K562 (cell line): ENCODE results near the gene BTBD18. TPM values are rescaled to one million over a fixed set of nuclear protein-coding genes. Genes with fewer than 3 reads are reported as not detected.

Source experiments
- CEBPG ChIP-seq, 3 experiments: fragments of 200-800 bp in 1 of 3; sonication (Bioruptor generic) in 1 of 3; sonication (generic) in 1 of 3; formaldehyde crosslinking in 1 of 3; IDR thresholded peaks in 2 of 3; conservative IDR thresholded peaks in 1 of 3; 2 replicates each; pipeline versions ENCODE4 v1.6.1 to v1.8.0; 2016 to 2022; ENCODE audit warnings: missing compliant biosample characterization in 2 of 3, missing genetic modification characterization in 2 of 3, mild to moderate bottlenecking in 1 of 3, missing genetic modification reagents in 1 of 3
- GATAD2A ChIP-seq: fragments of 450-650 bp; IDR thresholded peaks from 2 replicates; pipeline ENCODE4 v1.6.1; 2017
- HDAC1 ChIP-seq, 2 experiments: fragments of 450-650 bp; IDR thresholded peaks; 2 replicates each; pipeline ENCODE4 v1.6.1; 2016 to 2017; ENCODE audit warnings: inconsistent platforms in 1 of 2, mild to moderate bottlenecking in 1 of 2, moderate library complexity in 1 of 2
- MNT ChIP-seq, 2 experiments: fragments of 450-650 bp; conservative IDR thresholded peaks; 2 replicates each; pipeline ENCODE4 v1.6.1; 2017; ENCODE audit warnings: mild to moderate bottlenecking in 2 of 2, moderate library complexity in 2 of 2
- NR2C2 ChIP-seq, 2 experiments: fragments of 200-800 bp in 1 of 2; sonication (Bioruptor generic) in 1 of 2; sonication (generic) in 1 of 2; formaldehyde crosslinking in 1 of 2; IDR thresholded peaks; 2 replicates each; pipeline versions ENCODE4 v1.6.1 to v1.8.0; 2016 to 2022; ENCODE audit warnings: mild to moderate bottlenecking in 1 of 2, missing compliant biosample characterization in 1 of 2, missing genetic modification characterization in 1 of 2, missing genetic modification reagents in 1 of 2
- PBX2 ChIP-seq, 2 experiments: IDR thresholded peaks in 1 of 2; conservative IDR thresholded peaks in 1 of 2; 2 replicates each; pipeline ENCODE4 v1.6.1; 2016; ENCODE audit warnings: low read depth in 2 of 2, mild to moderate bottlenecking in 1 of 2, missing compliant biosample characterization in 1 of 2, missing genetic modification characterization in 1 of 2, moderate library complexity in 1 of 2
- PML ChIP-seq: IDR thresholded peaks from 2 replicates; pipeline ENCODE4 v1.6.1; 2012; ENCODE audit warnings: low read length, inconsistent platforms
- POLR2G ChIP-seq: fragments of 200-400 bp; formaldehyde crosslinking; IDR thresholded peaks from 2 replicates; pipeline ENCODE4 v1.6.1; 2017; ENCODE audit warnings: low read depth, mild to moderate bottlenecking, antibody characterized with exemption, low read length, moderate library complexity
- RBM17 ChIP-seq: fragments of 200-400 bp; formaldehyde crosslinking; IDR thresholded peaks from 2 replicates; pipeline ENCODE4 v1.6.1; 2017; ENCODE audit warnings: low read depth, mild to moderate bottlenecking, low read length, borderline replicate concordance
- RBM22 ChIP-seq: fragments of 200-400 bp; formaldehyde crosslinking; IDR thresholded peaks from 2 replicates; pipeline ENCODE4 v1.6.1; 2018; ENCODE audit warnings: low read length, low read depth; ENCODE audit not compliant: poor library complexity, severe bottlenecking
- ZNF224 ChIP-seq: sonication (generic); formaldehyde crosslinking; IDR thresholded peaks from 2 replicates; pipeline ENCODE4 v1.8.0; 2022; ENCODE audit warnings: mild to moderate bottlenecking, missing genetic modification reagents
- polyA plus RNA-seq, 8 experiments: library from polyadenylated mRNA; depleted of rRNA in 4 of 8; stranded (reverse) in 5 of 8; unstranded in 3 of 8; fragments of >200 nt; fragmentation: Nextera tagmentation in 2 of 8; fragmentation: Illumina TruSeq in 1 of 8; extraction: Ambion mirVana in 2 of 8; extraction: Trizol in 1 of 8; gene quantifications; 2 replicates each; pipeline versions ENCODE4 v1.2.1 to v1.2.3, GENCODE V29; 2011 to 2014; ENCODE audit warnings: inconsistent platforms in 1 of 8, missing spikeins in 1 of 8
- total RNA-seq, 7 experiments: library from RNA; depleted of rRNA in 6 of 7; stranded (reverse); fragments of >200 nt in 6 of 7; fragmentation: Illumina TruSeq in 2 of 7; extraction: Trizol in 2 of 7; gene quantifications; 2 replicates each; pipeline versions ENCODE4 v1.2.1 to v1.2.3, GENCODE V29; 2011 to 2021; ENCODE audit warnings: low replicate concordance in 1 of 7
- TF ChIP-seq, protein P1 (sequence below): fragments of 450-650 bp; IDR thresholded peaks from 2 replicates; pipeline ENCODE4 v1.6.1; 2016; ENCODE audit warnings: missing biosample characterization, missing genetic modification characterization
- TF ChIP-seq, protein P2 (sequence below): fragments of 450-650 bp; formaldehyde crosslinking; IDR thresholded peaks from 2 replicates; pipeline ENCODE4 v1.4.0; 2020; ENCODE audit warnings: mild to moderate bottlenecking, moderate library complexity
- TF ChIP-seq, protein P3 (sequence below): IDR thresholded peaks from 2 replicates; pipeline ENCODE4 v1.6.1; 2012; ENCODE audit warnings: low read depth, low read length, improper control_type of control experiment, borderline replicate concordance

Gene BTBD18
- total and polyA plus RNA-seq, 9 of the 15 experiments (the other 6 are each of a cell fraction or from before 2014, with no cell fraction given) = 0.06 TPM; not detected in 8

GRCh38 chr11:57761301-57762234 is 9.9 kb upstream of the BTBD18 start, which contains the start of gene CTNND1 (continued):
- TF ChIP-seq PBX2 (CRISPR knock-in tag; IDR thresholded peaks at IDR 0.05; ENCODE audit: low read depth) = no peak
- TF ChIP-seq PBX2 (tag; conservative IDR thresholded peaks at IDR 0.05; ENCODE audit: low read depth) = peak; percentile 73
- TF ChIP-seq RBM17 = no peak
- TF ChIP-seq POLR2G = peak; percentile 52; the same call in 1 of the 2 replicates
- peak in 1 of 2 experiments; percentile 41; a peak in 2 of 4 replicates for TF ChIP-seq MNT (conservative IDR thresholded peaks at IDR 0.05)
- TF ChIP-seq HDAC1 (IDR thresholded peaks at IDR 0.05) = peak in 1 of 2 experiments; percentile 70; a peak in 1 of 4 replicates
- no peak for TF ChIP-seq ZNF224 (CRISPR knock-in tag)
- peak; percentile 90 for TF ChIP-seq PML
- TF ChIP-seq, protein P1, sequence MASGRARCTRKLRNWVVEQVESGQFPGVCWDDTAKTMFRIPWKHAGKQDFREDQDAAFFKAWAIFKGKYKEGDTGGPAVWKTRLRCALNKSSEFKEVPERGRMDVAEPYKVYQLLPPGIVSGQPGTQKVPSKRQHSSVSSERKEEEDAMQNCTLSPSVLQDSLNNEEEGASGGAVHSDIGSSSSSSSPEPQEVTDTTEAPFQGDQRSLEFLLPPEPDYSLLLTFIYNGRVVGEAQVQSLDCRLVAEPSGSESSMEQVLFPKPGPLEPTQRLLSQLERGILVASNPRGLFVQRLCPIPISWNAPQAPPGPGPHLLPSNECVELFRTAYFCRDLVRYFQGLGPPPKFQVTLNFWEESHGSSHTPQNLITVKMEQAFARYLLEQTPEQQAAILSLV (tag) = no peak
- TF ChIP-seq, protein P2, sequence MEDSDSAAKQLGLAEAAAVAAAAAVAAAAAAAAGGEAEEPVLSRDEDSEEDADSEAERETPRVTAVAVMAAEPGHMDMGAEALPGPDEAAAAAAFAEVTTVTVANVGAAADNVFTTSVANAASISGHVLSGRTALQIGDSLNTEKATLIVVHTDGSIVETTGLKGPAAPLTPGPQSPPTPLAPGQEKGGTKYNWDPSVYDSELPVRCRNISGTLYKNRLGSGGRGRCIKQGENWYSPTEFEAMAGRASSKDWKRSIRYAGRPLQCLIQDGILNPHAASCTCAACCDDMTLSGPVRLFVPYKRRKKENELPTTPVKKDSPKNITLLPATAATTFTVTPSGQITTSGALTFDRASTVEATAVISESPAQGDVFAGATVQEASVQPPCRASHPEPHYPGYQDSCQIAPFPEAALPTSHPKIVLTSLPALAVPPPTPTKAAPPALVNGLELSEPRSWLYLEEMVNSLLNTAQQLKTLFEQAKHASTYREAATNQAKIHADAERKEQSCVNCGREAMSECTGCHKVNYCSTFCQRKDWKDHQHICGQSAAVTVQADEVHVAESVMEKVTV (CRISPR knock-in tag) = no peak
- TF ChIP-seq NR2C2 (CRISPR knock-in tag; IDR thresholded peaks at IDR 0.05) = no peak
- TF ChIP-seq NR2C2 (tag; IDR thresholded peaks at IDR 0.05) = peak; percentile 63; the same call in 1 of the 2 replicates
- peak; percentile 44; the same call in 1 of the 2 replicates for TF ChIP-seq GATAD2A
- TF ChIP-seq, protein P3, sequence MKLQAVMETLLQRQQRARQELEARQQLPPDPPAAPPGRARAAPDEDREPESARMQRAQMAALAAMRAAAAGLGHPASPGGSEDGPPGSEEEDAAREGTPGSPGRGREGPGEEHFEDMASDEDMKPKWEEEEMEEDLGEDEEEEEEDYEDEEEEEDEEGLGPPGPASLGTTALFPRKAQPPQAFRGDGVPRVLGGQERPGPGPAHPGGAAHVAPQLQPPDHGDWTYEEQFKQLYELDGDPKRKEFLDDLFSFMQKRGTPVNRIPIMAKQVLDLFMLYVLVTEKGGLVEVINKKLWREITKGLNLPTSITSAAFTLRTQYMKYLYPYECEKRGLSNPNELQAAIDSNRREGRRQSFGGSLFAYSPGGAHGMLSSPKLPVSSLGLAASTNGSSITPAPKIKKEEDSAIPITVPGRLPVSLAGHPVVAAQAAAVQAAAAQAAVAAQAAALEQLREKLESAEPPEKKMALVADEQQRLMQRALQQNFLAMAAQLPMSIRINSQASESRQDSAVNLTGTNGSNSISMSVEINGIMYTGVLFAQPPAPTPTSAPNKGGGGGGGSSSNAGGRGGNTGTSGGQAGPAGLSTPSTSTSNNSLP = peak; percentile 37; the same call in 1 of the 2 replicates
- no peak for TF ChIP-seq CEBPG (CRISPR knock-in tag; IDR thresholded peaks at IDR 0.05)
- no peak for TF ChIP-seq CEBPG (tag; conservative IDR thresholded peaks at IDR 0.05 in 1 of 2, IDR thresholded peaks at IDR 0.05 in 1 of 2)
- no peak for TF ChIP-seq RBM22
